GM04503 (cell line): ENCODE data around the gene SHROOM3.

Experiments
- DNase-seq: peaks from one replicate; pipeline ENCODE4 v3.0.0-alpha.2; 2012; ENCODE audit warnings: low read depth

SHROOM3 gene

GRCh38 chr4:76624931-76625715, 190.1 kb downstream of the SHROOM3 start:
- no peak for DNase-seq

GRCh38 chr4:76626686-76627465, 191.8 kb downstream of the SHROOM3 start:
- DNase-seq = no peak

- no peak for DNase-seq
Measured at GRCh38 chr4:76628251-76628650, 193.2 kb downstream of the SHROOM3 start.

GRCh38 chr4:76630741-76631140, 195.7 kb downstream of the SHROOM3 start:
- no peak for DNase-seq

- peak; percentile 77 for DNase-seq
Measured at GRCh38 chr4:76634220-76634619, 199.2 kb downstream of the SHROOM3 start.

- peak; percentile 56 for DNase-seq
Measured at GRCh38 chr4:76637712-76638361, 202.8 kb downstream of the SHROOM3 start.

GRCh38 chr4:76639288-76639687, 204.3 kb downstream of the SHROOM3 start:
- no peak for DNase-seq

- DNase-seq = no peak
Measured at GRCh38 chr4:76640353-76640910, 205.4 kb downstream of the SHROOM3 start.

GRCh38 chr4:76641351-76641750, 206.3 kb downstream of the SHROOM3 start:
- no peak for DNase-seq

GRCh38 chr4:76641758-76642157, 206.7 kb downstream of the SHROOM3 start:
- DNase-seq = no peak

GRCh38 chr4:76644831-76645485, 209.9 kb downstream of the SHROOM3 start:
- DNase-seq = no peak

- DNase-seq = no peak
Measured at GRCh38 chr4:76649086-76649485, 214.1 kb downstream of the SHROOM3 start.

- no peak for DNase-seq
Measured at GRCh38 chr4:76651616-76652015, 216.6 kb downstream of the SHROOM3 start.

- no peak for DNase-seq
Measured at GRCh38 chr4:76652389-76652788, 217.4 kb downstream of the SHROOM3 start.

GRCh38 chr4:76654084-76654483, 219.1 kb downstream of the SHROOM3 start:
- DNase-seq = no peak

- no peak for DNase-seq
Measured at GRCh38 chr4:76654791-76655190, 219.8 kb downstream of the SHROOM3 start.

- DNase-seq = no peak
Measured at GRCh38 chr4:76655566-76656479, 220.8 kb downstream of the SHROOM3 start.

GRCh38 chr4:76657443-76657842, 222.4 kb downstream of the SHROOM3 start:
- DNase-seq = no peak

- DNase-seq = peak; percentile 95
Measured at GRCh38 chr4:76658231-76659102, 223.4 kb downstream of the SHROOM3 start.

- DNase-seq = no peak
Measured at GRCh38 chr4:76659103-76659490, 224.1 kb downstream of the SHROOM3 start.
